Rectal smooth muscle tissue (tissue), 1 donor: Measurements from ENCODE around the gene ENTREP1.
A peak's percentile ranks its signal among the peaks of the same experiment; 100 is the strongest.

Source experiments
- H3K27ac ChIP-seq: one replicate; pipeline ENCODE4 v1.7.0; 2013; ENCODE audit warnings: low read depth, low read length, inconsistent platforms
- H3K27me3 ChIP-seq: one replicate; pipeline ENCODE4 v1.7.0; 2013; ENCODE audit warnings: low read length; ENCODE audit not compliant: control insufficient read depth, insufficient read depth
- H3K36me3 ChIP-seq: one replicate; pipeline ENCODE4 v1.7.0; 2013; ENCODE audit warnings: low read length; ENCODE audit not compliant: control insufficient read depth, insufficient read depth
- H3K4me1 ChIP-seq: one replicate; pipeline ENCODE4 v1.7.0; 2013; ENCODE audit warnings: low read length; ENCODE audit not compliant: control insufficient read depth, insufficient read depth
- H3K4me3 ChIP-seq: one replicate; pipeline ENCODE4 v1.7.0; 2013; ENCODE audit warnings: low read length
- H3K9ac ChIP-seq: one replicate; pipeline ENCODE4 v1.7.0; 2013; ENCODE audit warnings: low read length

Gene ENTREP1

DNA sequence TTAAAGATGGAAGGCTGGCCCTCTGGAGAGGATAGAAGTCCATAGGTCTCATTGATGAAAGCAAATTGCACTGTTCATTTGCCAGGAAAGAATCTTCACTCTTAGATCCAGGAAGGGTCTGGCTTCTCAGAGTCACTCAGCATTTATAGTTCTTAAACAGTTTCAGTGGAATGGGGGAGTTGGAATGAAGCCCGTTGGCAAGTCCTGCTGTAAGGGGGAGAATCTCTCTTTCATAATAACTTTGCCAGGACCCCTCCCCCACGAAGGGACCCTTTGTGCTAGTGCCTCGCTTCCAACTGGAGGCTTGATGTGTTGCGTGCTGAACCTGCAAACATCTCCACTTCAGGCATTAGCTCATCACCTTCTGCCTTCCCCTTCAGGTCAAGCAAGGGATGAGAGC is 57.1 kb downstream of the ENTREP1 start:
- H3K27me3 ChIP-seq, result no peaks in the 10 kb centered on the region
- H3K36me3 ChIP-seq, result no peaks in the 10 kb centered on the region
- H3K9ac ChIP-seq, result no peak overlapping the region
- H3K27ac ChIP-seq, result no peak overlapping the region
- H3K4me1 ChIP-seq, result peaks cover 10% of the 10 kb centered on the region
- no peak overlapping the region for H3K4me3 ChIP-seq

DNA sequence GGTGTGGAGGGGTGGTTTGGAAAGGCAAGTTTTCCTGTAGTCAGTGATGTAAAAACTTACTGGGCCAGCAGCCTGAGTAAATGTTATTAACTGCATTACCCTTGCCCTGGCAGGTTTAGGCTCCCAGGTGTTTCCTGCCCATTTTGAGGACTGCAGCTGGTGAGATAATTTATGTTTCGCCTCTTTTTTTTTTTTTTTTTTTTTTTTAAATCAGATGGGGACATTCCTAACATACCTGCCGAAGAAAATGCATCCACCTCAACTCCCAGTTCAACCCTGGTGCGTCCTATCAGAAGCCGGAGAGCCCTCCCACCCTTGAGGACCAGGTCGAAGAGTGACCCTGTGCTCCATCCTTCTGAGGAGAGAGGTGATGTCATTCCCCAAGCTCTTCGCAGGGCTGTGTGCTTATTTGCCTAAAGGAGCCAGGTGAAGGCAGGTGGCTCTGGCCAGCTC is 60.6 kb downstream of the ENTREP1 start:
- peaks cover under 1% of the 10 kb centered on the region for H3K4me1 ChIP-seq

DNA sequence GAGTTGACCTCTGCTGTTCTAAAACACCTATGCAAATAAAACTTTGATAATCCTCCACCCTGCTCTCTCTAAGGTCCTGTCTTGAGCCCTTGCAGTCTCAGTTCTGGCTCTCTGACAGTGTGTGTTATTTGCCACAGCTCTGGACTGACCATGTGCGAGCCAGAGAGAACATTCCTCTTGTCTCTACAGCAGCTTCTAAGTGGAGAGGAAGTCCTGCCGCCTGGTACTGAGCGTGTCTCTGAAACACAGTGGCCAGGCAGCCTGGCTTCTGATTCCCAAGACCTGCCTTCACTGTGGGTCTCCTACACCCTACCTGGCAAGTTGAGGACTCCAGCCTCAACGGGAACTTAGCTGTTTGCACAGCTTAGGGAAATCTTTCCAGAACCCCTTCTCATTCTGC is 61.6 kb downstream of the ENTREP1 start:
- Histone ChIP-seq H3K36me3 (no peaks in the 10 kb centered on the region), H3K27ac (no peak overlapping the region), H3K4me3 (no peak overlapping the region), H3K4me1 (peaks cover 4% of the 10 kb centered on the region), H3K9ac (no peak overlapping the region), H3K27me3 (no peaks in the 10 kb centered on the region)

More for the DNA sequence above, 60.6 kb downstream of the ENTREP1 start:
- Histone ChIP-seq H3K27ac (no peak overlapping the region), H3K27me3 (no peaks in the 10 kb centered on the region), H3K36me3 (no peaks in the 10 kb centered on the region), H3K4me3 (no peak overlapping the region), H3K9ac (no peak overlapping the region)

DNA sequence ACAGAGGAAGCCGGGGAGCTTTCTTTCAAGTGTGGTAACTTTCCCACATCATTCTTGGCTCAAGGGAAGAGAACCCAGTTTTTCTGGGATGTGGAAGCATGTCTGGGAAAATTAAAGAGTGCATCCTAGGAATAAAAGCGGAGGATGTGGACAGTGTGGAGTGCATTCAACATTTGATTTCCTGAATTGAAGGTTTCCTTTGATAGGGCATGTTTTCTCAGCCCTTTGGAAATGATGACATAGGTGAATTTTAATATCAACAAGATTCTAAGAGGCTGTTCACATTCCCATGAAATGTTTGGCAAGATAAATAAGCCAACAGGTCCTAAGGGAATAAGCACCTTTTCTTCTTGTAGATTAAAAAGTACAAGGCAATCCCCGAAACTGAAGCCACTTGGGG is 63.6 kb downstream of the ENTREP1 start:
- no peak overlapping the region for H3K9ac ChIP-seq
- no peaks in the 10 kb centered on the region for H3K36me3 ChIP-seq

DNA sequence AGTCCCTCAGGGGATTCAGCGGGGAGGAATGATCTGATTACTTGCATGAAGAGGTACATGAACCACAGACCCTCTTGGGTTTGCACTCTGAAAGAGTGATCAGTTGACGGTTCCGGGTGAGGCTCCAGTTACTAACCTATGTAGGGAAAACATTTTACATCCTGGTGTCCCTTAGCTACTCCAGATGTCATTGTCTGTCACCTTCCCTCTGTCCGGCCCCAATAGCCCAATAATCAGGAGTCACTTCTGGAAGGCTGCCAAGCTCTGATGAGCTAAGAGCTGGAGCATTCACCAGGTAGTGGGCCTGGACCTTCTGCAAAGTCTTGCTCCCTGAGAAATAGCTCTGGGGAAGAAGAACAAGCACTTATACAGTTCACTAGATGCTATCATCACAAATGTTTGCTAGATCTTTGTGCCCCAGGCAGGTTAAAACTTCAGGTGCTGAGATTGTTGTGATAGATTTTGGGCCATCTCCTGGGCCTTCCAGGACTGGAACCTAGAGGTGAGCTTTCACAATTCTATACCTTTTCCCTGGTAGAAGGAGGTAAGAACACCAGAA is 64.5 kb downstream of the ENTREP1 start:
- Histone ChIP-seq H3K9ac (no peak overlapping the region), H3K27me3 (no peaks in the 10 kb centered on the region), H3K36me3 (no peaks in the 10 kb centered on the region), H3K27ac (no peak overlapping the region), H3K4me1 (peaks cover 10% of the 10 kb centered on the region), H3K4me3 (no peak overlapping the region)

More for the DNA sequence above, 63.6 kb downstream of the ENTREP1 start:
- H3K27ac ChIP-seq, result no peak overlapping the region
- no peak overlapping the region for H3K4me3 ChIP-seq
- no peaks in the 10 kb centered on the region for H3K27me3 ChIP-seq
- peaks cover 10% of the 10 kb centered on the region for H3K4me1 ChIP-seq

DNA sequence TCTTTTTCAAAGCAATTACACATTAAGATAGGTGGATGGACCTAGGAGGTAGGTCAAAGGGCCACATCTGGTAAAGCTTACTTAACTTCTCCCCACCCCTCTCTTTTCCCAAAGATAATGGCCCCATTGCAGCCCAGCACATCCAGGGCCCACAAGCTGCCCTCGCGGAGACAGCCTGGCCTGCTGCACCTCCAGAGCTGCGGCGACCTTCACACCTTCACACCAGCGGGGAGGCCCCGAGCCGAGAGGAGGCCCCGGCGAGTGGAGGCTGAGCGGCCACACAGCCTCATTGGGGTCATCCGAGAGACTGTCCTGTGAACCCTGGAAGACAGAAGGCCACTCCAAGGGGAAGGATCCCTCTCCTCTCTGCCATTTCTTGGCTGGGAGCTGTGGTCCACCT is 66.5 kb downstream of the ENTREP1 start:
- Histone ChIP-seq H3K36me3 (no peaks in the 10 kb centered on the region), H3K9ac (no peak overlapping the region)

DNA sequence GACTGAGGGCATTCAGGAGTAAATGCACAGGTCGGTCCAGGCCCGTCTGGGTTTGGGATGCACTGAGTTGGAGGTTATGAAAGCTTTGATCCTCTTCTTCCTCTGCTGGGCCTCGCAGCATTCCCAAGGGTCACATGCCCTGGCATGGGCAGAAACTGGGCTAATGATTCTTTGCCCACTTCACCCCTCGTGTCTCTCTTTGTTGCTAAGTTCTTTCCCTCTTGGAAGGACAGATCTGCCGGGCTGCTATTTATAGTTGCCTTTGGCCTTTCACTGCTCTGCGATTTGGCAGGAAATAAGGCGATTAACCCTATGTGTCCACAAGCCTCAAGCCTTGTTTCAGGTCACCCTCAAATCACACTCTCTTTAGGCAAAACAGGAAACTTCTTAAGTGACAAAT is 66.9 kb downstream of the ENTREP1 start:
- Histone ChIP-seq H3K4me1 (peaks cover 10% of the 10 kb centered on the region), H3K4me3 (no peak overlapping the region), H3K36me3 (no peaks in the 10 kb centered on the region), H3K9ac (no peak overlapping the region), H3K27ac (no peak overlapping the region), H3K27me3 (no peaks in the 10 kb centered on the region)

More for the DNA sequence above, 66.5 kb downstream of the ENTREP1 start:
- no peak overlapping the region for H3K27ac ChIP-seq
- H3K4me1 ChIP-seq, result peaks cover 10% of the 10 kb centered on the region
- no peak overlapping the region for H3K4me3 ChIP-seq
- no peaks in the 10 kb centered on the region for H3K27me3 ChIP-seq

DNA sequence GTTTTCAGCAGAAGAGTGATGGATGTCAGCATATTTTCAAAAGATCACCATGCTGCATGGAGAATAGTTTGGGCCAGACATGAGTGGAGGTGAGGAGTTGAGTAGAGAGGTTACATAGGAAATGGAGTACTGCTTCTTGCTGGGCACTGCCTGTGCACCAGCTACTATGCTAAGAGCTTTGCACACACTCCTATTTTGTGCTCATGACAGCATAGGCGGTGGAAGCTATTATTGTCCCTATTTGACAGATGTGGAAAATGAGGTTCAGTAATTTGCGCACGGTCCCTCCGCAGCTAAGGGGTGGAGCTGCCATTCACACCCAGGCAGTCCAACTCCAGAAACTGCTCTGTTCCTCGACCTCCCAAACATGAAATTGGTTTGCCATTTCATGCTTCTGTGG is 67.8 kb downstream of the ENTREP1 start:
- H3K27me3 ChIP-seq, result no peaks in the 10 kb centered on the region
- no peak overlapping the region for H3K4me3 ChIP-seq
- no peak overlapping the region for H3K27ac ChIP-seq
- H3K9ac ChIP-seq, result no peak overlapping the region
- H3K36me3 ChIP-seq, result no peaks in the 10 kb centered on the region
- peaks cover 10% of the 10 kb centered on the region for H3K4me1 ChIP-seq

DNA sequence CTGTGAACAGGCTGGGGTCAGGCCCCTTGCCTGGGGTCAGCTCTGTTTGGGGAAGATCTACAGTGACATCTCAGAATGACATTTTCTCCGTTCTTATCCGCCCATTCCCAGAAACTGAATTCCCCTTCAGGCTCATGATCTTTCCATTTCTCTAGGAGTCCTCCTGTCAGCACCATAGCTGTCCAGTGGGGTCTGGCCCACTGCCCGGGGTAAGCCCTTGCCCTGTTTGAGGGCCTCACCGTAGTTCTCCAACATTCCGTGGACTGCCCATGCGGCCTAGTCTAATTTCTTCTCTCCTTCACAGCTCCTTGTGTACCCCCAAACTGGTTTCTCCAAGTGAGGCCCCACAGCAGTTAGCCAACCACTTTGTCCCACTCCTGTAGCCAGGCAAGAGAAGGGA is 68.4 kb downstream of the ENTREP1 start:
- Histone ChIP-seq H3K4me3 (no peak overlapping the region), H3K9ac (no peak overlapping the region), H3K27ac (no peak overlapping the region), H3K36me3 (no peaks in the 10 kb centered on the region), H3K4me1 (peaks cover 10% of the 10 kb centered on the region), H3K27me3 (no peaks in the 10 kb centered on the region)

DNA sequence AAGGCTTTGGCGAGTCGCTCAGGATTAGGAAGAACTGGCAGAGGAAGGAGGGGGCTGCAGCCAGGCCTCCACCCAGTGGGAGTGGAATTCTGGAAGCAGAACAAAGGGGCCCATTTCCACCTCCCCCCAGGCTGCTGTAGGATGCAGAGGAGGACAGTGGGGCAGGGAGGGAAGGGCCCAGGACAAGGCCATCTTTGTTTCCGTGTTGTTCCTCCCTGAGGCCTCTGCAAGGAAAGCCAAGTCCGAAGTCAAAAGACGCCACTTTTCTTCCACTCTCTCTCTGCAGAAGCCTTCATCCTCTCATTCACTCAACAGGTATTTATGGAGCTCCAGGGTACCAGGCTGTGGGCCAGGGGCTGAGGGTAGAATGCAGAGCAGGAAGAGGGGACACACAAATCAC is 70.7 kb downstream of the ENTREP1 start:
- no peak overlapping the region for H3K9ac ChIP-seq
- H3K4me1 ChIP-seq, result peaks cover 10% of the 10 kb centered on the region
- no peak overlapping the region for H3K27ac ChIP-seq
- no peaks in the 10 kb centered on the region for H3K36me3 ChIP-seq
- H3K4me3 ChIP-seq, result no peak overlapping the region
- no peaks in the 10 kb centered on the region for H3K27me3 ChIP-seq

DNA sequence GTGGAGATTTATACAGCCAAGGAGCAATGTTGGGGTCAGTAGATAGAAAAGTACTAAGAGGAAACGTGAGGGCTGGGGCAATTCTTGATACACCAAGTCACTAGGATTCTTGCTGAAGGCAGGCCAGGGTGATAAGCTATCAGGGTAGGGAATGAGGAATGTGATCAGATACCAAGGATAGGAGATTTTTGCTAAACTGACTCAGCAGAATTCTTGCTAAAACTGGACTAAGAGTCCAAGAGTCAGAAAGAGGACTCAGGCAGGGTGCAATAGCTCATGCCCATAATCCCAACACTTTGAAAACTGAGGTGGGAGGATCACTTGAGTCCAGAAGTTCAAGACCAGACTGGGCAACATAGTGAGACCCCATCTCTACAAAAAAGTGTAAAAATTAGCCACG is 71.7 kb downstream of the ENTREP1 start:
- Histone ChIP-seq H3K27ac (no peak overlapping the region), H3K9ac (no peak overlapping the region), H3K36me3 (no peaks in the 10 kb centered on the region), H3K4me1 (peaks cover 5% of the 10 kb centered on the region), H3K27me3 (no peaks in the 10 kb centered on the region), H3K4me3 (no peak overlapping the region)

DNA sequence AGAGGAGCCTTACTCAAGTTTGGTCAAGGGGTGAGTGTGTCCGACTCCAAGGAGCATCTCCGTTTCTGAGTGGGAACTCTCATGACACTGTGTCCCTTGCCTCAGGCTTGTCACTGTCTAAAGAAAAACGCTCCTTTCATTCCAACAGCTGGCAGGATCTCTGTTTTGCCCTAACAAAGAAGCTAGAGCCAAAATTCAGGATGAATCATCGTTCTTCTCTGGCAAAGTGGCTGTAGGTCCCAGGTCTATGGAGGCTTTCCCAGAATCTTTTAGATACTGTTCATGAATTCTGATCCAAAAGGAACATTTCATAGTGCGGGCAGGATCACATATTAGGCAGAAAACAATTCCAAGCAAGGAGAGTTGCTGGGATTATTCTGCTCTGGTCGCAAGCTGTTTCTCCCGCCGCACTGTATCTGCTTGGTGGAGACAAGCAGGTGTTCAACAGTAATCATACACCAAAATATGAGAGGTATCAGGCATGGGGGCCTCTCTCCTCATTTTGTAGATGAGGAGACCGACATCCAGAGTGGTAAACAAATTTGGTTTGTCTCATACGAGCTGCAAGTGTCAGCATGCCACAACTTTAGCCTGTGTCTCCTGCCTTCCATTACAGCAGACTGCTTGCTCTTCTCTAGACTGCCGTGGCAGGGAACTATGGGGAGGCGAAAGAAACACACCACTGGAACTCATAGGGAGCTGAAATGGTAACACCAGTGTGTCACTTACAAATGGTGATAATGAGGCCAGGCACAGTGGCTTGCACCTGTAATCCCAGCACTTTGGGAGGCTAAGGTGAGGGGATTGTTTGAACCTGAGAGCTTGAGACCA is 72.6 kb downstream of the ENTREP1 start:
- no peaks in the 10 kb centered on the region for H3K27me3 ChIP-seq
- H3K4me3 ChIP-seq, result no peak overlapping the region
- H3K27ac ChIP-seq, result peak overlapping the region; percentile 63
- H3K4me1 ChIP-seq, result no peaks in the 10 kb centered on the region
- H3K36me3 ChIP-seq, result no peaks in the 10 kb centered on the region
- no peak overlapping the region for H3K9ac ChIP-seq

DNA sequence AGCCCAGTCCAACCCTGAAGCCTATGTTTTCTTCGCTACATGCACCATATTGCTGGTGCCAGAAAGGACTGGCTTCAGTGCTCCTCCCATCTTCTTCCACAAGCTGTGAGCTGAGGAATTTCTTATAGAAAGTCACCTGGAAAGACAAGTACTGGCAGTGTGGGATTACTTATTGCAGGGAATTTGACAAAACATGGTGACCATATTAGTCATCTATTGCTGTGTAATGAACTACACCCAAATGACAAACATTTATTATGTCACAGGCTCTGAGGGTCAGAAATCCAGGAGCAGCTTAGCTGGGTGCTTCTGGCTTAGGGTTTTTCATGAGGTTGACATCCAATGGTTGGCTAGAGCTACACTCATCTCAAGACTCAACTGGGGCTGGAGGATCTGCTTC is 75.5 kb downstream of the ENTREP1 start:
- no peaks in the 10 kb centered on the region for H3K36me3 ChIP-seq
- no peak overlapping the region for H3K4me3 ChIP-seq
- H3K27ac ChIP-seq, result no peak overlapping the region
- no peaks in the 10 kb centered on the region for H3K4me1 ChIP-seq
- H3K27me3 ChIP-seq, result no peaks in the 10 kb centered on the region
- no peak overlapping the region for H3K9ac ChIP-seq
